HCT116 (cell line): Measurements from ENCODE around the gene PIK3R6. TPM values are rescaled to one million over a fixed set of nuclear protein-coding genes. Genes with fewer than 3 reads are reported as not detected.

Experiments
- ATAC-seq: fragments of 200-7000 bp; cut with Tn5 transposase; 2 replicates; pipeline ENCODE4 v1.9.1; 2020; ENCODE audit warnings: mild to moderate bottlenecking, moderate library complexity
- BruUV-seq: library from RNA; stranded (reverse); fragments of 400-500 nt; replicated peaks from 2 replicates; lab custom pipeline; 2021; lab: Mats Ljungman, UMichigan
- CTCF ChIA-PET: fragments of 300-600 bp; sonication (Branson Sonifier 250); formaldehyde crosslinking; loops from one replicate; lab custom pipeline; 2021; ENCODE audit warnings: antibody characterized with exemption; lab: Charles Lee
- POLR2A ChIA-PET: fragments of 300-600, 350-600 bp; sonication (Branson Sonifier 250); formaldehyde crosslinking; loops from one replicate; lab custom pipeline; 2021; ENCODE audit warnings: antibody characterized with exemption; lab: Charles Lee
- RAD21 ChIA-PET, 2 experiments: fragments of 300-600 bp; sonication (Branson Sonifier 250); formaldehyde crosslinking; loops; one replicate each; lab custom pipeline; 2023; ENCODE audit warnings: low total read pairs in 2 of 2; ENCODE audit not compliant: uncharacterized antibody in 2 of 2, unreplicated experiment in 2 of 2, low non-redundant PET in 1 of 2; lab: Charles Lee
- DNase-seq: peaks from one replicate; pipeline ENCODE4 v3.0.0-alpha.2; 2010; ENCODE audit warnings: low read depth, low spot score
- H2AFZ ChIP-seq: fragments of 200-600 bp; shearing (Covaris generic), sonication (generic); 2 replicates; pipeline ENCODE4 v1.6.1; 2017; ENCODE audit warnings: low read depth, mixed run types, mixed read lengths, antibody characterized with exemption, low read length; ENCODE audit not compliant: poor library complexity, severe bottlenecking
- H3K27ac ChIP-seq: 2 replicates; pipeline ENCODE4 v1.5.1; 2012; ENCODE audit warnings: low read depth, low read length
- H3K27me3 ChIP-seq: fragments of 200-600 bp; sonication (generic); 2 replicates; pipeline ENCODE4 v1.6.1; 2016; ENCODE audit warnings: mixed run types, low read length, mixed read lengths; ENCODE audit not compliant: insufficient read depth
- H3K36me3 ChIP-seq, 2 experiments: fragments of 200-500 bp in 1 of 2; fragments of 200-600 bp in 1 of 2; sonication (Bioruptor generic) in 1 of 2; sonication (generic) in 1 of 2; 2 replicates each; pipeline versions ENCODE4 v1.5.1 to v1.6.1; 2014 to 2016; ENCODE audit warnings: low read length in 2 of 2, inconsistent platforms in 1 of 2, mixed read lengths in 1 of 2, mixed run types in 1 of 2; ENCODE audit not compliant: insufficient read depth in 2 of 2, control insufficient read depth in 1 of 2
- H3K4me1 ChIP-seq, 2 experiments: fragments of 200-600 bp in 1 of 2; sonication (generic) in 1 of 2; 2 replicates each; pipeline versions ENCODE4 v1.5.1 to v1.6.1; 2012 to 2017; ENCODE audit warnings: low read length in 2 of 2, inconsistent platforms in 1 of 2, mild to moderate bottlenecking in 1 of 2, mixed read lengths in 1 of 2, mixed run types in 1 of 2, moderate library complexity in 1 of 2; ENCODE audit not compliant: insufficient read depth in 2 of 2, control insufficient read depth in 1 of 2
- H3K4me2 ChIP-seq: fragments of 200-600 bp; sonication (generic); 2 replicates; pipeline ENCODE4 v1.6.1; 2017; ENCODE audit warnings: mixed run types, low read length, mixed read lengths
- H3K4me3 ChIP-seq, 2 experiments: fragments of 200-600 bp in 1 of 2; sonication (generic) in 1 of 2; replicated peaks in 1 of 2; 2 replicates each; pipeline ENCODE4 v1.5.1; 2011 to 2016; ENCODE audit warnings: low read length in 2 of 2, control low read depth in 1 of 2, low read depth in 1 of 2, mild to moderate bottlenecking in 1 of 2, mixed read lengths in 1 of 2, mixed run types in 1 of 2
- H3K79me2 ChIP-seq: fragments of 200-600 bp; sonication (generic); 2 replicates; pipeline ENCODE4 v1.6.1; 2017; ENCODE audit warnings: mild to moderate bottlenecking, mixed run types, low read length, moderate library complexity, mixed read lengths; ENCODE audit not compliant: insufficient read depth
- H3K9ac ChIP-seq: fragments of 200-600 bp; sonication (generic); 2 replicates; pipeline ENCODE4 v1.6.1; 2016; ENCODE audit warnings: low read length, mixed read lengths
- H3K9me2 ChIP-seq: fragments of 200-600 bp; sonication (generic), shearing (Covaris generic); 2 replicates; pipeline ENCODE4 v1.6.1; 2017; ENCODE audit warnings: mixed run types, mild to moderate bottlenecking, moderate library complexity; ENCODE audit not compliant: insufficient read depth
- H3K9me3 ChIP-seq, 2 experiments: fragments of 200-500 bp in 1 of 2; fragments of 200-600 bp in 1 of 2; sonication (Bioruptor generic) in 1 of 2; sonication (generic) in 1 of 2; 2 replicates each; pipeline ENCODE4 v1.6.1; 2014 to 2017; ENCODE audit warnings: low read length in 2 of 2, mixed read lengths in 2 of 2, inconsistent platforms in 1 of 2, low read depth in 1 of 2, mild to moderate bottlenecking in 1 of 2, mixed run types in 1 of 2, moderate library complexity in 1 of 2; ENCODE audit not compliant: control insufficient read depth in 1 of 2, insufficient read depth in 1 of 2
- H4K20me1 ChIP-seq: fragments of 200-600 bp; sonication (generic), shearing (Covaris generic); 2 replicates; pipeline ENCODE4 v1.6.1; 2017; ENCODE audit warnings: mixed run types, mild to moderate bottlenecking, moderate library complexity; ENCODE audit not compliant: insufficient read depth
- ATF3 ChIP-seq: IDR thresholded peaks from 2 replicates; pipeline ENCODE4 v1.6.1; 2012
- CBX3 ChIP-seq: IDR thresholded peaks from 2 replicates; pipeline ENCODE4 v1.6.1; 2012; ENCODE audit warnings: low read depth
- FOSL1 ChIP-seq: IDR thresholded peaks from 2 replicates; pipeline ENCODE4 v1.6.1; 2012; ENCODE audit warnings: low read depth
- SRF ChIP-seq: IDR thresholded peaks from 2 replicates; pipeline ENCODE4 v1.6.1; 2012; ENCODE audit warnings: low read depth
- YY1 ChIP-seq: IDR thresholded peaks from 2 replicates; pipeline ENCODE4 v1.6.1; 2011; ENCODE audit warnings: low read length, low read depth, moderate library complexity, mild to moderate bottlenecking; ENCODE audit not compliant: insufficient replicate concordance; ENCODE audit errors: extremely low read depth
- ZBTB33 ChIP-seq: IDR thresholded peaks from 2 replicates; pipeline ENCODE4 v1.6.1; 2011; ENCODE audit warnings: mild to moderate bottlenecking, low read length, moderate library complexity; ENCODE audit not compliant: insufficient replicate concordance; ENCODE audit errors: extremely low read depth
- ZNF274 ChIP-seq: fragments of 200-500 bp; sonication (Bioruptor generic); IDR thresholded peaks from 2 replicates; pipeline ENCODE4 v1.6.1; 2014; ENCODE audit warnings: mild to moderate bottlenecking, low read depth, low read length, inconsistent platforms
- intact Hi-C: fragments of 100-400 bp; cut with micrococcal nuclease; formaldehyde crosslinking; loops from 2 replicates; pipeline ENCODE4 v1.10.0; 2022
- total RNA-seq: library from RNA; stranded (reverse); gene quantifications from one replicate; pipeline ENCODE4 v1.2.1, GENCODE V29; 2021; ENCODE audit not compliant: unreplicated experiment

The PIK3R6 gene
- total RNA-seq, 1 experiment from 2014 or later = 0.07 TPM

GRCh38 chr17:8806926-8807550 lies 60.4 kb downstream of the PIK3R6 start:
- CTCF ChIA-PET = interaction anchor here (1.1 to 1.5 kb wide), 2 partner anchors 23 to 26 kb away, joined by 3 to 4 read pairs; no protein-coding TSS in a partner anchor
- TF ChIP-seq ATF3 (no peak), ZBTB33 (no peak), CBX3 (no peak), FOSL1 (no peak), SRF (no peak), ZNF274 (no peak), YY1 (no peak)
- TF ChIP-seq, all 23 proteins: peak for 0
- BruUV-seq = no TSS peak
- intact Hi-C loops = no loop called here
- POLR2A ChIA-PET = no interaction called here
- Histone ChIP-seq H3K9me2 (no peaks in the 10 kb centered on the region), H2AFZ (no peak overlapping the region), H3K36me3 (no peaks in the 10 kb centered on the region), H3K27me3 (no peaks in the 10 kb centered on the region), H3K79me2 (no peaks in the 10 kb centered on the region), H3K4me1 (peaks cover 0 to 8% of the 10 kb centered on the region in 2 experiments; a peak in 2 of 4 replicates), H3K27ac (no peak overlapping the region), H3K9me3 (peaks cover 0 to 3% of the 10 kb centered on the region in 2 experiments; a peak in 1 of 4 replicates), H3K4me2 (0 out of 2 replicates have a peak overlapping the region, but pooled peaks have one; percentile 15), H4K20me1 (no peaks in the 10 kb centered on the region), H3K9ac (no peak overlapping the region), H3K4me3 (no peak overlapping the region)
- DNase-seq (no peak), ATAC-seq (peak; percentile 46; the same call in 1 of the 2 replicates)
- RAD21 ChIA-PET = no interaction called here
